ENCODE data around the gene PAFAH2. TPM values are rescaled to one million over a fixed set of nuclear protein-coding genes. Genes with fewer than 3 reads are reported as not detected.

Gene PAFAH2
- total RNA-seq, 1 experiment from 2014 or later: 12.8 TPM

- Mint-ChIP-seq H3K4me1 (ENCODE audit: insufficient read depth, unreplicated experiment) (peaks cover 7% of the 10 kb centered on the region), H3K9me3 (ENCODE audit: unreplicated experiment) (no peaks in the 10 kb centered on the region), H3K27me3 (ENCODE audit: insufficient read depth, unreplicated experiment) (no peaks in the 10 kb centered on the region), H3K27ac (ENCODE audit: low read depth, unreplicated experiment) (no peak overlapping the region), H3K36me3 (ENCODE audit: insufficient read depth, unreplicated experiment) (peaks cover 4% of the 10 kb centered on the region), H3K4me3 (ENCODE audit: unreplicated experiment) (no peak overlapping the region)
- no TSS peak for BruUV-seq (replicated peaks)
- intact Hi-C loops (cut with micrococcal nuclease): loop anchor here (2.0 to 5.0 kb wide), 2 partner anchors 94 to 177 kb away; no protein-coding TSS in a partner anchor
- no peak for TF ChIP-seq CTCF (IDR thresholded peaks at IDR 0.05; ENCODE audit: unreplicated experiment)
- ChIA-PET POLR2A (interaction anchor here (0.8 to 5.6 kb wide), 5 partner anchors 36 to 179 kb away, joined by 3 to 39 read pairs (median 6); partner anchors contain the start of gene MTFR1L), CTCF (interaction anchor here (0.5 to 8.0 kb wide), 9 partner anchors 35 to 461 kb away, joined by 3 to 106 read pairs (median 3); no protein-coding TSS in a partner anchor)
- DNase-seq (ENCODE audit: unreplicated experiment): no peak
These were observed 1.4 kb upstream of the PAFAH2 start for GRCh38 chr1:25999041-25999800.

DNA sequence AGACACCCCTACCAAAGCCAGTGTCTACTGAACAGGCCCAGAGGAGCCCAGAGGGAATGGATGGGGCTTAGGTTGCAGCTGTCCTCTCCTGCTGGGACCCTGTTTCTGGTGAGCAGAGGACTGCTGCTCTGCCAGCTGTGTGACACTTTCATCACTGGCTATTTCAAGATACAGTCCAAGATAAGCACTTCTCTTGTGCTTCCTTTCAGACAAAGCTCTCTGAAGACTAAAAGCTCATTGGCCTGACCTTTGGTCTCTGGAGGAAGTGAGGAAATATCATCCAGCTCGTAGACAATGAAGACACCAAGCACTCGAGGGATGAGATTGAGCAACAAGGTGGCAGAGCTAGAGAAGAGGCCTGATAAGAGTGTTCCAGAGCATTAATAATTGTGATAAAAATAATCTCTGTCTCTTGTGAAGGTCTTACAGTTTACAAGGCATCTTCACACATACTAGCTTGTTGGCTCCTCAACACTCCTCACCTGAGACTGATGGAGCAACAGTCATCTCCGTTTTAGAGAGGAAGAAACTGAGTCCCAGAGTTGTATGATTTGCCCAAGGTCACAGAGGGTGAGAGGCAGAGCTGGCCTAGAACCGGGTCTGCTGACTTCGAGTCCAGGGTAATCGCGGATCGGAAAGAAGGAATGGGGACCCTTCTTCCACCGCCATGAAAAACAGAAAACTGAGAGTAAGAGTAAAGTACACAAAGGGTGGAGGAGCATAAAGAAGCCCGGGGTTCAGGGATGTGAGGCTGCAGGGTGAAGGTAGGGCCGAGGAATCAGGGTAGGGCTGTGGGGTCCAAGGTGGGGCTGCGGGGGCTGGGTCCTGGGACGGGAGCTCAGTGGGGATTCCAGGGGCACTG, 666 bp downstream of the PAFAH2 start:
- H3K36me3 Mint-ChIP-seq (ENCODE audit: insufficient read depth, unreplicated experiment): peaks cover 15% of the 10 kb centered on the region
- intact Hi-C loops (cut with micrococcal nuclease): loop anchor here (5.0 kb wide), 1 partner anchor 175 kb away; no protein-coding TSS in a partner anchor

GRCh38 chr1:25994402-25995150, 3.3 kb downstream of the PAFAH2 start:
- CTCF ChIA-PET: interaction anchor here (0.9 to 8.0 kb wide), 4 partner anchors 42 to 181 kb away, joined by 3 to 106 read pairs (median 4); no protein-coding TSS in a partner anchor
- no peaks in the 10 kb centered on the region for H3K27me3 Mint-ChIP-seq (ENCODE audit: insufficient read depth, unreplicated experiment)
- DNase-seq (ENCODE audit: unreplicated experiment): no peak
- H3K4me1 Mint-ChIP-seq (ENCODE audit: insufficient read depth, unreplicated experiment): peaks cover 11% of the 10 kb centered on the region
- no peaks in the 10 kb centered on the region for H3K9me3 Mint-ChIP-seq (ENCODE audit: unreplicated experiment)
- no peak for TF ChIP-seq CTCF (IDR thresholded peaks at IDR 0.05; ENCODE audit: unreplicated experiment)
- intact Hi-C loops (cut with micrococcal nuclease): loop anchor here (5.0 kb wide), 1 partner anchor 172 kb away; no protein-coding TSS in a partner anchor
- peaks cover 22% of the 10 kb centered on the region for H3K36me3 Mint-ChIP-seq (ENCODE audit: insufficient read depth, unreplicated experiment)
- H3K27ac Mint-ChIP-seq (ENCODE audit: low read depth, unreplicated experiment): no peak overlapping the region
- BruUV-seq (replicated peaks): no TSS peak
- H3K4me3 Mint-ChIP-seq (ENCODE audit: unreplicated experiment): no peak overlapping the region
- POLR2A ChIA-PET: interaction anchor here (1.5 to 4.3 kb wide), 3 partner anchors 14 to 99 kb away, joined by 4 to 27 read pairs (median 9); partner anchors contain the start of gene STMN1

More for the DNA sequence above, 666 bp downstream of the PAFAH2 start:
- TSS peak; percentile 55 for BruUV-seq (replicated peaks)
- TF ChIP-seq CTCF (IDR thresholded peaks at IDR 0.05; ENCODE audit: unreplicated experiment): no peak
- DNase-seq (ENCODE audit: unreplicated experiment): peak; percentile 72
- POLR2A ChIA-PET: interaction anchor here (0.7 to 5.6 kb wide), 28 partner anchors 9 to 418 kb away, joined by 3 to 39 read pairs (median 4); partner anchors contain the start of genes MTFR1L, PAQR7, PDIK1L and STMN1
- Mint-ChIP-seq H3K4me1 (ENCODE audit: insufficient read depth, unreplicated experiment) (peaks cover 9% of the 10 kb centered on the region), H3K9me3 (ENCODE audit: unreplicated experiment) (no peaks in the 10 kb centered on the region), H3K4me3 (ENCODE audit: unreplicated experiment) (peak overlapping the region; percentile 94), H3K27me3 (ENCODE audit: insufficient read depth, unreplicated experiment) (no peaks in the 10 kb centered on the region), H3K27ac (ENCODE audit: low read depth, unreplicated experiment) (peak overlapping the region; percentile 94)
- CTCF ChIA-PET: interaction anchor here (0.6 to 8.0 kb wide), 33 partner anchors 10 to 748 kb away, joined by 3 to 106 read pairs (median 4); partner anchors contain the start of genes MTFR1L and STMN1

Measured in MCF 10A (cell line).